Endothelial cell of coronary artery (primary cell): ENCODE results near the gene NADK2. TPM values are rescaled to one million over a fixed set of nuclear protein-coding genes. Genes with fewer than 3 reads are reported as not detected.

ENCODE experiments used
- total RNA-seq: library from RNA; depleted of rRNA; stranded (reverse); fragments of >200 nt; gene quantifications from 2 replicates; pipeline ENCODE4 v1.2.3, GENCODE V29; 2014

NADK2 gene, protein sequence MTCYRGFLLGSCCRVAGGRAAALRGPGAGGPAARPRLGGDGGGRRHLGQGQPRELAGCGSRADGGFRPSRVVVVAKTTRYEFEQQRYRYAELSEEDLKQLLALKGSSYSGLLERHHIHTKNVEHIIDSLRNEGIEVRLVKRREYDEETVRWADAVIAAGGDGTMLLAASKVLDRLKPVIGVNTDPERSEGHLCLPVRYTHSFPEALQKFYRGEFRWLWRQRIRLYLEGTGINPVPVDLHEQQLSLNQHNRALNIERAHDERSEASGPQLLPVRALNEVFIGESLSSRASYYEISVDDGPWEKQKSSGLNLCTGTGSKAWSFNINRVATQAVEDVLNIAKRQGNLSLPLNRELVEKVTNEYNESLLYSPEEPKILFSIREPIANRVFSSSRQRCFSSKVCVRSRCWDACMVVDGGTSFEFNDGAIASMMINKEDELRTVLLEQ
- total RNA-seq: 13.9 and 15.9 TPM in 2 replicates

DNA sequence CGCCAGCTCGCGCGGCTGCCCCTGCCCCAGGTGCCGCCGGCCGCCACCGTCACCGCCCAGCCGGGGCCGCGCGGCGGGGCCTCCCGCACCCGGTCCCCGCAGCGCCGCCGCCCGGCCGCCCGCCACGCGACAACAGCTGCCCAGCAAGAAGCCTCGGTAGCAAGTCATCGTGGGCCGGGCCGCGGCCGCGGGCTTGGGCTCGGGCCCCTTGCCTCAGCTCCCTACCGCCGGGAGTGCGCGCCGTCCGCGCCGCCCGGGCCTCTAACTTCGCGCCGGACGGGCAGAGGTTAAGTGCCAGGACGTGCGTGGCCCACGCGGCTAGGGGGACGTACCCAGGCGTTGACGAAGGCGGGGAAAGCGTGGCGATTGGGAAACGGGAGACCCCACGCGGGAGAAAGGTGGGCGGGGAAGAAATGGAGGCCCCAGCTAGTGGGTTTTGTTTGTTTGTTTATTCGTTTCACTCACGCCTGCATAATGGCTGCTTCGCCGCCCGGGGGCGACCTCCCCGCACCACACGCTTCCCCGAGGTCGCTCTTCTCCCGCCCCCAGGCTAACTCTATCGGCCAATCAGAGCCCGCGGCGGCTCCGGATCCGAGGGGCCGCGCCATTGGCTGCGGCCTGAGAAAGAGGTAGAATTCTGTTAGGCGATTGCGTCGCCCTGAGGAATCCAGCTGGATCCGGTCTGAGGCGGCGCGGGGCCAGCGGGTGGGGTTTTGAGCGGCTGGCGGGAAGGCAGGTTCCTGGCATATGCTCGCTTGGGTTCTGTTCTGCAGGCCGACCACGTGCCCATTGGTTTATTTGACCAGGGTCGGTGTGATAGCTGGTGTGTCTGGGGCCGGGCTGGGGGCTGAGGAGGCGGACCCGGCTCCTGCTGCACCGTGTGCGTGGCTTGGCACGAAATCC lies at the start of gene NADK2:
Gene NADK2, minus strand, starts transcription at position 295 of the 903 bp plus-strand sequence. Its CDS starts 127 bp downstream, at position 168.

DNA sequence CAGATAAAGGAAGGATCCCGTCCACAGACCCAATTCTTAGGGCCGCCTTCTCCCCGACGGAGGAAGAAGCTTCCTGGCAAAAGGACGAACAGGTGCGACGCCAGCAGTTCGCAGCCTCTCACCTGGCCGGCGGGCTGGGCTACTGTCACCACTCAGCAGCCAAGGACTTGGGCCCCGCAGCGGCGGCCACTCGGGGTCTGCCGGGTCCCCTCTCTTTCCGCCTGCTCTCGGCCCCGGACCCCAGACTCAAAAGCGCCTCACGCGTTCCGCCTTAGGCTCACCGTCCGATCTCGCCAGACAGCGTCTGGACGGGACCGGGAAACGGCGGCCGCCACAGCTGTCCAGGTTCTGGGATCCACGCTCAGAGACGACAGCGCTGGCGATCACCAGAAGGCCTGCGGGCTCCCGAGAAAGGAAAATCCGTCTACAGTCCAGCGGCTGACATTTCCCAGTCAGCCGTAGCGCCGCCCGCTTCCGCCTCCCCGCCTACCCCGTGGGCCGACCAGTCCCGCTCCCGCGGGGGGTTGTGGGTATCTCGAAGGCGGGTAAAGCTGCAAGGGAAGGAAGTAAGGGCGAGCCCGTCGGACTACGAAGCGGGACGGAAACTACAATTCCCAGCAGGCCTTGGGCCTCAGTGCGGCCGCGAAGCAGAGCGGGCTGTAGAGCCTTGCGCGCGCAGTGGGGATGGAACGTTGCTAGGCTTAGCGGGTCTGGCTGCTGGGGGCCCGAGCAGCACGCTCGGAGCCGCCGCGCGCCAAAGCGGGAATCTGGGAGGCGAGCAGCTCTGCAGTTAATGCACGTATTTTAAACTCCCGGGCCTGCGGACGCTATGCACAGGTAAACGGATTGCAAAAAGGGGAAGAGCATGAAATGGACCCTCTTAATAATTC lies 90.0 kb downstream of the NADK2 start, which contains the start of the genes LMBRD2 and SKP2:
Gene LMBRD2, minus strand, starts transcription at position 454 of the 890 bp plus-strand sequence. CDS start 8,538 bp downstream, outside the sequence.
Gene SKP2, plus strand, starts transcription at position 678 of the 890 bp plus-strand sequence. Its CDS starts 152 bp downstream, at position 830.

Other genes with a start within 250 kb of the NADK2 start
- gene UGT3A2, start 175.0 kb downstream of the NADK2 start, total RNA-seq: not detected in 2 replicates
- 6.9 and 15.3 TPM in 2 replicates for gene LMBRD2, start 90.0 kb downstream of the NADK2 start, total RNA-seq
- gene SKP2, start 89.8 kb downstream of the NADK2 start, total RNA-seq: 14.3 and 19.6 TPM in 2 replicates
- gene RANBP3L, start 60.0 kb upstream of the NADK2 start, total RNA-seq: not detected in 2 replicates